GM12873 (cell line): Measurements from ENCODE around the gene PSMF1.

Experiments
- TF ChIP-seq, protein P1 (sequence below): IDR thresholded peaks from 2 replicates; pipeline ENCODE4 v1.5.1; 2012; ENCODE audit warnings: low read depth, mild to moderate bottlenecking, moderate library complexity, low read length, control low read depth; ENCODE audit not compliant: insufficient read depth; ENCODE audit errors: missing control alignments

PSMF1 gene, protein sequence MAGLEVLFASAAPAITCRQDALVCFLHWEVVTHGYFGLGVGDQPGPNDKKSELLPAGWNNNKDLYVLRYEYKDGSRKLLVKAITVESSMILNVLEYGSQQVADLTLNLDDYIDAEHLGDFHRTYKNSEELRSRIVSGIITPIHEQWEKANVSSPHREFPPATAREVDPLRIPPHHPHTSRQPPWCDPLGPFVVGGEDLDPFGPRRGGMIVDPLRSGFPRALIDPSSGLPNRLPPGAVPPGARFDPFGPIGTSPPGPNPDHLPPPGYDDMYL

DNA sequence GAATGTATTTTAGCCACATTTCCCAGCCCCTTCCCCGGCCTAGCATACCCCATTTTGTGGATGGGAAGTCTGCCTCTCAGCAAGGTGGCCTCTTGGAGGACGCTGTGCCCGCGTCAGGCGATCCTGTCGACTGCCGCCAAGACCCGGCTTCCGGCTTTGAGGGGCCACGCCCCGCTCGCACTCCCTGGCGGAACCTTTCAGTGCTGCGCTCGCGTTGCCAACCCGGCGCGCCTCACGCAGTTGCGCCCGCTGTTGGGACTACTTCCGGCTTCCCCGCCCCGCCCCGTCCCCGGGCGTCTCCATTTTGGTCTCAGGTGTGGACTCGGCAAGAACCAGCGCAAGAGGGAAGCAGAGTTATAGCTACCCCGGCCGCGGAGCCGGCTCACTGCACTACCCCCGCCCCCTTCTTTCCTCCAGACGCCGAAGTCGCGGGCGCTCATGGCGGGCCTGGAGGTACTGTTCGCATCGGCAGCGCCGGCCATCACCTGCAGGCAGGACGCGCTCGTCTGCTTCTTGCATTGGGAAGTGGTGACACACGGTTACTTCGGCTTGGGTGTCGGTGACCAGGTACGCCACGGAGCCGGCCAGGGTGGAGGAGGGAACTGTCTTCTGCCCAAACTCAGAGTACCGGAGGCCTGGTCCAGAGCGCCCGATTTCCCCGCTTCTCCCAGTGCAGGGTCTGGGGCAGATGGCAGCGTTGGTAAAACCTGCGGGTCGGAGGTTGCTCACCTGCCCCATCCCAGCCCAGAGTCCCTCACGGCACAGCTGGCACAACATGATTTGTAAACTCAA is at the start of gene PSMF1:
Gene PSMF1 (plus strand): TSS at position 267 of the 792 bp plus-strand sequence. CDS start 172 bp downstream, at position 439.
- TF ChIP-seq, protein P1, sequence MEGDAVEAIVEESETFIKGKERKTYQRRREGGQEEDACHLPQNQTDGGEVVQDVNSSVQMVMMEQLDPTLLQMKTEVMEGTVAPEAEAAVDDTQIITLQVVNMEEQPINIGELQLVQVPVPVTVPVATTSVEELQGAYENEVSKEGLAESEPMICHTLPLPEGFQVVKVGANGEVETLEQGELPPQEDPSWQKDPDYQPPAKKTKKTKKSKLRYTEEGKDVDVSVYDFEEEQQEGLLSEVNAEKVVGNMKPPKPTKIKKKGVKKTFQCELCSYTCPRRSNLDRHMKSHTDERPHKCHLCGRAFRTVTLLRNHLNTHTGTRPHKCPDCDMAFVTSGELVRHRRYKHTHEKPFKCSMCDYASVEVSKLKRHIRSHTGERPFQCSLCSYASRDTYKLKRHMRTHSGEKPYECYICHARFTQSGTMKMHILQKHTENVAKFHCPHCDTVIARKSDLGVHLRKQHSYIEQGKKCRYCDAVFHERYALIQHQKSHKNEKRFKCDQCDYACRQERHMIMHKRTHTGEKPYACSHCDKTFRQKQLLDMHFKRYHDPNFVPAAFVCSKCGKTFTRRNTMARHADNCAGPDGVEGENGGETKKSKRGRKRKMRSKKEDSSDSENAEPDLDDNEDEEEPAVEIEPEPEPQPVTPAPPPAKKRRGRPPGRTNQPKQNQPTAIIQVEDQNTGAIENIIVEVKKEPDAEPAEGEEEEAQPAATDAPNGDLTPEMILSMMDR = no peak

DNA sequence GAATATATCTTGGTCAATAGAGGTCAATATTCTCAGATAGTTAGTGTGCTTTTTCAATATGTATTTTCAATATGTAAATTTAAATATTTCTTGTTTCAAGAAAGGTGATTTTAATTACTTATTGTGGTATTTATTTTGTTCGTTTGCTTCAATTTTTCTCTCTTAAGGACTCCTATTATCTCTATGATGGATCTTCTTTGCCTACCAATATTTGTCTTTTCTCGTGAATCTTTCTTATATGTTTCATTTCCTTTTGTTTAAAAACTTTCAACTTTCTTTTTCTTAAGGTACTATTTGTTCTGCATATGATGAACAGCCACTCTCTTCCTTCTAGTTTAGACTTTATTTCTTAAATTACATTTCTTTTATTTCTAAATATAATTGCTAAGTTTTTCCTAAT is 46.1 kb upstream of the PSMF1 start:
- TF ChIP-seq, protein P1 = no peak

DNA sequence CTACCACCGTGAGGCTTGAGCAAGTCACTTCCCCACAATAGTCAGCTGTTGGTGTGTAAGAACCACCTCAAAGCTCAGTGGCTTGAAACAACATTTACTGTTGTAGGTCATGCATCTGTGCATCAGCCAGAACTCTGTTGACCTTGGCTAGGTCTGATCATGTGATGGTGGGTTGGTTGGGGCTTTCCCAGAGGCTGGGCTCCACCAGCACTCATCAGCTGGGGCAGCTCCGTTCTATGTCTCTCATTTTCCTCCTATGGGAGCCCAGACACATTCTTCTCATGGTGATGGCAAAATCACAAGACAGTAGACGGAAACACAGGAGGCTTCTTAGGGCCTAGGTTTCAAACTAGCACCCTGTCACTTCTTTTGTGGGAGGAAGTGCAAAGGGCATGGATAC is 42.8 kb upstream of the PSMF1 start:
- TF ChIP-seq, protein P1 = no peak

DNA sequence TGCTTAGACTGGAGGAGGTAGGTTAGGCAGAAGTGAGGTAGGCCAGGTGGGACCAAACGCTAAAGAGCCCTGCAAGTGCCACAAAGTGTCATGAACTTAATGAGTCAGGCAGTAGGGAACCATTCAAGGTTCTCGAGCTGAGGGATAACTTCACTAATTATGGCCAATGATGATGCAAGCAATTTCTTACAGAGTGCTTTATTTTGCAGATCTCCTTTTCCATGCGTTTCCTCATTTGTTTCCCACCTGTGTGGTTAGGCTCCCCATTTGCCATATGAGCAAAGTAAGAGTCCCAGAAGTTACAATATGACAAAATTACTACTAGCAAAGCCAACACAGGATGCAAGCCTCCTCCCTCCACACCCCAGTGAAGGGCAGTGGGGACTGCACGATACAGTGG is 36.5 kb upstream of the PSMF1 start:
- TF ChIP-seq, protein P1 = no peak

DNA sequence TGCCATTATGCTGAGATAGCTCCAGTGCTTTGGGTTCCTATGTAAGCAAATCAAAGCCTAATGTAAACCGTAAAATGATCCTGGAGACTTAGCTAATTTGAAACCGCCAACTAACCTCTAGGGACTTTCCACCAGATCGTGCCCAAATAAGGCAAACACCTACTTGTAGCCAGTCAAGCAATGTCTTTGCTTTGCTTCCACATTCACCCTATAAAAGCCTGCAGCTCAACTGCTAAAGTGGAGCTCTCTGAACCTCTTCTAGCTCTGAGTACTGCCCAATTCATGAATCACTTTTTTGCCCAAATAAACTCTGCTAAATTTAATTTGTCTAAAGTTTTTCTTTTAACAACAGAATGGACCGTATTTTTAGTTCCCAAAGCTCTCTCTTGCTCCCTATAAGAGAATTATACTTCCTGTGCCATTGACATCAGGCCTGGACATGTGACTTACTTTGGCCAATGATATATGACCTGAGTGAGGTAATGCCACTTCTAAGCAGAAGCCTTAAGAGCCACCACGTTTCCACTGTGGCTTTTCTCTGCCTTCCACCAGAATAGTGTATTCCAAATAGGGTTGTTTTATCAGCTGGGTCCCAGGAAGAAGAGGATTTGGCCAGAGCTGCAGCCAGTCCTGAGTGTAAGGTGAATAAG is 34.8 kb upstream of the PSMF1 start:
- TF ChIP-seq, protein P1 = no peak

DNA sequence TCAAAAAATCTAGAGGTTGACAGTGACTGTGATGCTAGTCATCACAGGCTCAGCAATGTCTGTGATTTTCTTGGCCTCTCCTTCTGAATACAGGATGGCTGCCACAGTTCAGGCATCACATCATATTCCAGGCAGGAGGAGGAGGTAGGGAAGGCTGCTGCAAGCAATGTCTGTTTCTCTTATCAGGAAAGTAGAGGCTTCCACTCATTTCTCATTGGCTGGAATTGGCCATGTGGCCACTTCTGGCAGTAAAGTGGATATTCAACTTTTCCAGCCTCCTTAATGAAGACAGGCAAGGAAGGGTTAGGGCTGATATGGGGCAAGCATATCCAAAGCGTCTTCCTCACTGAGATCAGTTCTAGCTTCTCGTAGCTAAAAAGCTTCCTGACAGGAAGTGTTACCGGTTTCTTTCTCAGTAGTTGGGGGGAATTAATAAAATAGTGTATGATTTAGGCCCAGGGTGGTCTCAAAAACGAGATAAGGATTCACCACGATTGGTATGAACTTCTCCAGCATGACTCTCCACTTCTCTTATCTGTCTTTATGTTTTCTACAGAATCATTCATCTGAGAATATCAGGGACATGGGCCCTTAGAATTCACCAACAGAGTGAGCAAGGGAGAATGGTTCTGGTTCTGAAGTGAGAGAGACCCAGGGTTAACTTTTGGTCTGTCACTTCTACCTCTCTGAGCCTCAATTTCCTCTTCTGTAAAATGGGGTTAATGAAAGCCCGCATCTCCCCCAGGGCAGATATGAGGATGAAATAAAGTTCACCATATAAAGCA is 32.7 kb upstream of the PSMF1 start:
- TF ChIP-seq, protein P1 = no peak
